A673 (cell line): ENCODE results near the gene PABPN1L.

Source experiments
- CTCF ChIP-seq: fragments of 300-800, 200-600 bp; sonication (generic); conservative IDR thresholded peaks from 2 replicates; pipeline ENCODE4 v1.5.1; 2017; ENCODE audit warnings: low read depth, mild to moderate bottlenecking, antibody characterized with exemption, low read length, moderate library complexity, mixed read lengths
- EZH2 ChIP-seq: fragments of 200-600 bp; sonication (generic); IDR thresholded peaks from 2 replicates; pipeline ENCODE4 v1.6.1; 2017; ENCODE audit warnings: borderline replicate concordance, low read depth, mild to moderate bottlenecking, mixed read lengths, antibody characterized with exemption, low read length; ENCODE audit not compliant: poor library complexity, severe bottlenecking

- no peak for TF ChIP-seq CTCF
- TF ChIP-seq EZH2, result no peak
These were observed 28.9 kb upstream of the PABPN1L start for GRCh38 chr16:88895335-88895734.
